HFF-Myc (cell line): Measurements from ENCODE around the gene ECSCR.

Experiments used
- DNase-seq: peaks from one replicate; pipeline ENCODE4 v3.0.0-alpha.2; 2011; ENCODE audit warnings: low read depth; ENCODE audit errors: extremely low read depth
- H3K4me3 ChIP-seq: replicated peaks from 2 replicates; pipeline ENCODE4 v1.5.1; 2011; ENCODE audit warnings: low read depth, mild to moderate bottlenecking, control low read depth, low read length
- TF ChIP-seq, protein P1 (sequence below): IDR thresholded peaks from 2 replicates; pipeline ENCODE4 v1.5.1; 2012; ENCODE audit warnings: mild to moderate bottlenecking, low read depth, low read length, control low read depth; ENCODE audit errors: missing control alignments

Gene ECSCR

DNA sequence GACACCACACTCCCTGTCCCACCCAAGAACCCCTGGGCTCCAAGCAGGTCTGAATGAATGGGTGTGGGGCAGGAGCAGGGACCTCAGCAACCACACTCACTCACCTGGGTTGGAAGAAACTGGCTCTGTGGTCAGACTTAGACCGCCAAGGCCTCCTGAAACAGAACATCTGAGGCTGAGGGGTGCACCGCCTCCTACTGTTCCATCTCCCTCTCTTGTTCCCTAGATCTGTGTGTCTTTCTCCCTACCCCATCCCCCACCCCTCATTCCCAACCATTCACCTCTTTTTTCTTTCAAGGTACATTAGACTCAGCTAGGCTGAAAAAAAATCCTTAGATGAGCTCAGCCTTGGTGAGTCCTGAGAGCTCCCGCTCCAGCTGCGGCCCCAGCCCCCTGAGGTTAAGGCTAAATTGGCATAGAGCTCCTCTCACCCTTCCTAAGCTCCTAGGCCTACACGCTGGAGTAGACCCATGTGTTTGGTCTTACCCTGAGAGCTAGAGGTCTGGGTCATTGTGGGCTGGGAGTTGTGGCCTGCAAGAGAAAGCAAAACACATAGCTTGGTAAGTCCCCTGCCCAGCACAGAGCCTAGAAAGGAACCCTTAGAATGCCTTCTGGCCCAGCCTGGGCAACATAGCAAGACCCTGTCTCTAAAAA lies 4.8 kb downstream of the ECSCR start:
- no peak for DNase-seq
- H3K4me3 ChIP-seq, result no peak overlapping the region
- TF ChIP-seq, protein P1, sequence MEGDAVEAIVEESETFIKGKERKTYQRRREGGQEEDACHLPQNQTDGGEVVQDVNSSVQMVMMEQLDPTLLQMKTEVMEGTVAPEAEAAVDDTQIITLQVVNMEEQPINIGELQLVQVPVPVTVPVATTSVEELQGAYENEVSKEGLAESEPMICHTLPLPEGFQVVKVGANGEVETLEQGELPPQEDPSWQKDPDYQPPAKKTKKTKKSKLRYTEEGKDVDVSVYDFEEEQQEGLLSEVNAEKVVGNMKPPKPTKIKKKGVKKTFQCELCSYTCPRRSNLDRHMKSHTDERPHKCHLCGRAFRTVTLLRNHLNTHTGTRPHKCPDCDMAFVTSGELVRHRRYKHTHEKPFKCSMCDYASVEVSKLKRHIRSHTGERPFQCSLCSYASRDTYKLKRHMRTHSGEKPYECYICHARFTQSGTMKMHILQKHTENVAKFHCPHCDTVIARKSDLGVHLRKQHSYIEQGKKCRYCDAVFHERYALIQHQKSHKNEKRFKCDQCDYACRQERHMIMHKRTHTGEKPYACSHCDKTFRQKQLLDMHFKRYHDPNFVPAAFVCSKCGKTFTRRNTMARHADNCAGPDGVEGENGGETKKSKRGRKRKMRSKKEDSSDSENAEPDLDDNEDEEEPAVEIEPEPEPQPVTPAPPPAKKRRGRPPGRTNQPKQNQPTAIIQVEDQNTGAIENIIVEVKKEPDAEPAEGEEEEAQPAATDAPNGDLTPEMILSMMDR, result no peak

DNA sequence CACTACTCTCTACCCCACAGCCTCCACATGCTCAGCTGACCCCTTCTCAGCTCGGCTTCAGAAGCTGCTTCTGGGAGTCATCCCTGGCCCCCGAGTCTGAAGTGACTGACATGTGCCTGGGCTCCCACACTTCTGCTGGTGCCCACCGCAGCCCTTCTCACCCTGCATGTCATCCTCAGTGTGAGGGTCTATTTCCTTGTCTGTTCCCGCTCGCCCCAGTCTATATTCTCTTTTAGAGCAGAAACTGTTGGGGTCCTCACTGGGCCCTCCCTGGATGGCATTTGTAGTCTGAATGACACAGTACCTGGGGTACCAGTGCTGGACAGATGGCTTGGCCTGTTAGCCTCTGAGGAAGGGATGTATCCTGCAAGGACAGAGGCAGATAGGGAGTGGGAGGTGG lies 5.3 kb downstream of the ECSCR start:
- H3K4me3 ChIP-seq, result no peak overlapping the region
- TF ChIP-seq, protein P1, result no peak
- DNase-seq, result no peak

DNA sequence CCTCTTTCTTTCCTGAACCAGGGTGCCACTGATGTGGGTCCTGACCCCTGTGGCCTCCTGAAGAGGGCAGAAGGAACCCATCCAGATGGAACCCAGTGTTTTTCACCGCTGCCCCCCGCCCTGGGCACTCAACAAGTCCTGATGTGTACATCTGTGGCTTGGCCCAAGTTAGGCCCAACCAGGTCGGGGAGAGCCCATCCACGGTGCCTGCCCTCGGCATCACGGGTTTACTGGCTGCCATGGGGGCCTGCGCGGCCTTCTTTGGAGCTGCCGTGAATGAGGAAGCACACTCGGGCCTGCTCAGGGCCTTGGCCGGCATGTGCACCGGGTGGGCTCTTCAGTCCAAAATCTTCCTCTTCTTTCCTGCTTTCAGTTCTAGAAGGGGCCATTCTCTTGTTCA lies 5.8 kb downstream of the ECSCR start:
- H3K4me3 ChIP-seq, result no peak overlapping the region
- TF ChIP-seq, protein P1, result no peak
- no peak for DNase-seq

DNA sequence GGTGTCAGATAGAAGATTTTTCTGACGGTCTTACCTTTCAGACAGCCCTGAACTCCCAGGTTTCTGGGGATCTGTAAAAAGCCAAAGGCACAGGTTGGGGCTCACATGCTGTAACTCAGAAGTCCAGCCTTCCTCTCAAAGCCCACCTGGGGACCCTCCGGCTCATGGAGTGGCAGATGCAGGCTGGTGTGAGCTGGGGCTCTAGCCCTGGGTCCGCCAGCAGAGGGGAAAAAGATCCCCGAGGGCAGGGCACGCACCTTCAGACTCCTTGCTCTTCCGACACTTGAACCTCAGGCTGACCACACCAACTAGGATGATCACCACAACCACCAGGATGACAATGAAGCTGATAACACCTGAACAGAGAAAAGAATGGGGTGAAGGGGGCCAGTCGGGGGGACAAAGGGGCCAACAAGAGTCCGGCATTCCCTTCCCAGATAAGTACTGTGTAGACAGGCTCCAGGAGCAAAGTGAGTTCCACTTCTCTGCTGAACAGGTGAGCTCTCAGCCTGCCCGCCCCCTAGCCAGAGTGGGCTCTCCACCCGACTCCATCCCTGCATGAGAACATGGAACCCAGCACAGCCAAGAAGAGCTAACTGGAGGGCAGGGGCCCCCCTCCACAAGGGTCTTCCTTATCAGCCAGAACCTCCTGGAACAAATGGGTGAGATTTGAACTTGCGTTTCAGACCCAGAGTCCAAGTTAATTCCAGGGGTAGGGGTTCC lies 7.8 kb downstream of the ECSCR start:
- TF ChIP-seq, protein P1, result no peak
- H3K4me3 ChIP-seq, result no peak overlapping the region
- no peak for DNase-seq

DNA sequence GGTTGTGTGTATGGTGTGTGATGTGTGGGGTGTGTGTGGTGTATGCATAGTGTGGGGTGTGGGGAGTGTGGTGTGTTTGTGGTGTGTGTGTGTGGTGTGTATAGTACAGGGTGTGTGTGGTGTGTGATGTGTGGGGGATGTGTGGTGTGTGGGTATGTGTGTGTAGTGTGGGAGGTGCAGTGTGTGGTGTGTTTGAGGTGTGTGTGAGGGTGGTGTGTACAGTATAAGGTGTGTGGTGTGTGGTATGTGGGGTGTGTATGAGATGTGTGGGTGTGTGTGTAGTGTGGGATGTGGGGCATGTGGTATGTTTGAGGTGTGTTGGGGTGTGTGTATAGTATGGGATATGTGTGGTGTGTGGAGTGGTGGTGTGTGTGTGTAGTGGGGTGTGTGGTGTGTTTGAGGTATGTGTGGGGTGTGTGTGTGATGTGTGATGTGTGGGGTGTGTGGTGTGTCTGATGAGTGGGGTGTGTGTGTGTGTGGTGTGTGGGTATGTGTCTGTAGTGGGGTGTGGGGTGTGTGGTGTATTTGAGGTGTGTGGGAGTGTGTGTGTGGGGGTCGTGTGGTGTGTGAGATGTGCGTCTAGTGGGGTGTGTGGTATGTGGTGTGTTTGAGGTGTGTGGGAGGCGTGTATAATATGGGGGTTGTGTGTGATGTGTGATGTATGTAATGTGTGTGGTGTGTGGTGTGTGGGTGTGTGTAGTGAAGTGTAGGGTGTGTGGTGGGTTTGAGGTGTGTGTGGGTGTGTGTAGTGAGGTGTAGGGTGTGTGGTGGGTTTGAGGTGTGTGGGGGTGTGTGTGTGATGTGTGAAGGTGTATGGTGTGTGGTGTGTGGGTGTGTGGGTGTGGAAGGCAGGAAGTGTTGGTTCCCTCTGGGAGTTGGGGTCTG lies 8.6 kb downstream of the ECSCR start:
- TF ChIP-seq, protein P1, result no peak
- DNase-seq, result no peak
- no peak overlapping the region for H3K4me3 ChIP-seq

DNA sequence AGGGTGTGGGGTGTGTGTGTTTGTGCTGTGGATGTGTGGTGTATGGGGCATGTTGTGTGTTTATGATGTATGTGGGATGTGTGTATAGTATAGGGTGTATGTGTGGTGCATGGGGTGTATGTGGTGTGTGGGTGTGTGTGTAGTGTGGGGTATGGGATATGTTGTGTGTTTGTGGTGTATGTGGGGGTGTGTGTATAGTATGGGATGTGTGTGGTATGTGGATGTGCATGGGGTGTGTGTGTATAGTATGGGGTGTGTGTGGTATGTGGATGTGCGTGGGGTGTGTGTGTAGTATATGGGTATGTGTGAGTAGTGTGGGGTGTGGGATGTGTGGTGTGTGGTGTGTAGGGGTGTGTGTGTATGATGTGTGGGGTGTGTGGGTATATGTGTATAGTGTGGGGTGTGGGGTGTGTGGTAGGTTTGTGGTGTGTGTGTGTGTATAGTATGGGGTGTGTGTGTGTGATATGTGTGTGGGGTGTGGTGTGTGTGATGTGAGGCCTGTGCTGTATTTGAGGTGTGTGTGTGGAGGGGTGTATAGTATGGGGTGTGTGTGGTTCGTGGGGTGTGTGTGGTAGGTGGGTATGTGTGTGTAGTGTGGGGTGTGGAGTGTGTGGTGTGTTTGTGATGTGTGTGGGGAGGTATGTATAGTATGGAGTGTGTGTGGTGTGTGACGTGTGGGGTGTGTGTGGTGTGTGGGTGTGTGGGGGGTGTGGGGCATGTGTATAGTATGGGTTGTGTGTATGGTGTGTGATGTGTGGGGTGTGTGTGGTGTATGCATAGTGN lies 10.5 kb downstream of the ECSCR start:
- TF ChIP-seq, protein P1, result no peak
- no peak for DNase-seq
- no peak overlapping the region for H3K4me3 ChIP-seq
